GM10266 (cell line): ENCODE data around the gene GYS2.

Experiments
- DNase-seq: peaks from one replicate; pipeline ENCODE4 v3.0.0; 2012; ENCODE audit errors: extremely low spot score
- CTCF ChIP-seq: IDR thresholded peaks from 2 replicates; pipeline ENCODE4 v1.5.1; 2012; ENCODE audit warnings: mild to moderate bottlenecking, low read depth; ENCODE audit not compliant: control insufficient read depth, insufficient read depth; ENCODE audit errors: missing control alignments

GYS2 gene

DNA sequence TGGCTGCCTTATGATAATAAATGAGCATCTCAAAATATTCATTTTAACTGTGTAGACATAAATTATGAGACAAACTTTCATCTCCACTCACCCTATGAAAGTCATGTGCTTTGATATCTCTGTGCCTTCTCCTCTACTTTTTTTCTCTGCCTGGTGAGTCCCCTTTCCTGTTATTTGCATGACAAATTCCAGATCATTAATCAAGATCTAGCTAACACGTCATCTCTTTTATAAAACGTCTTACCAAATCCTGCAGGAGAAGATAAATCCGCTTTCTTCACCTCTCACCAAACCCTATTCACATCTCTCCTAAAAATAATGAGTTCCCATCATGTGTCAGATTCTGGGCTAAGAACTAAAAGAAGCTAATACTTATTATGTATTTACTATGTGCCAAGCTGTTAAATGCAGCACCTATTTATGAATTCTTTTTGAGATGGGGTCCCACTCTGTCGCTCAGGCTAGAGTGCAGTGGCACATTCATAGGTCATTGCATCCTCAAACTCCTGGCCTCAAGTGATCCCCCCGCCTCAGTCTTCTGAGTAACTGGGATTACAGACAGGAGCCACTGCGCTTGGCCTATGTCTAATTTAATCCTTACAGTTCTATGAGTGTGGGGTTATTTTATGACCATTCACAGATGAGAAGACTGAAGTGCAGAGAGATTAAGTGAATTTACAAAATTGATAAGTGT, 51.9 kb downstream of the GYS2 start:
- DNase-seq = no peak
- no peak for TF ChIP-seq CTCF

DNA sequence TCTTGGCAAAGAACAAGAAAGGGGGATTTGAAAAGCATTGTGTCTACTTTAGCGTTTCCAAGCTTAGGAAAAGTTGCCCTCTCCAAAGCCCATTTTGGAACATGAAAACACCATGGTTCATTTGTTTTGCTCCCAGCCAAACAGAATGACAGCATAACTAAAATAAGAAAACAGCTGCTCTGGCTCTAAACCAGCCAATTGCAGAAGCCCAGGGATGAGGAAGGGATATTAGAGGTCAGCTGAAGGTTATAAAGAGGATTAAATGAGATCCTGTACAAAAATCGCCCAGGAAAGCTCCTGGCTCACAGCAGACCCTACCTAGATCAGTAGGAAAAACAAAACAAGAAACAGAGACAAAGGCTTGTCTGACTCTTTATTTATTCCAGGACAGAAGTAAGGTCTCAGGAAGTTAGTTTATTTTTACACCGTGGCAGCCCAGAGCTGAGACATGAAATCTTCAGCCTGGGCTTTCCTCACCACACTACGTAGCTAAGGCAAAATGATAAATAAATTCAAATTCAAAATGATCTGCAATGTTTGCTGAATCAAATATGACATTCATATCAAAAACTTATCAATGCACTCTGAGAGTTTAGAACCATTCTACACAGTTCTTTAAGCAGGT, 52.7 kb downstream of the GYS2 start:
- DNase-seq = no peak
- TF ChIP-seq CTCF = no peak

DNA sequence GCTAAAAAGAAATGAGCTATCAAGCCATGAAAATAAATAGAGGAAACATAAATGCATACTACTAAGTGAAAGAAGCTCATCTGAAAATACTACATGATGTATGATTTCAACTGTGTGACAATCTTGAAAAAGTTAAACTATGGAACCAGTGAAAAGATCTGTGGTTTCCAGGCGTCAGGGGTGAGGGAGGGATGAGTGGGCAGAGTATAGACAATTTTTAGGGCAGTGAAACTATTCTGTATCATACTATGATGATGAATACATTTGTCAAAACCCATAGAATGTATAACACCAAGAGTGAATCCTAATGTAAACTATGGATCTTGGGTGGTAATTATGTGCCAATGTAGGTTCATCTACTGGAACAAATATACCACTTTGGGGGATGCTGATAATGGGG, 57.2 kb downstream of the GYS2 start:
- no peak for DNase-seq
- TF ChIP-seq CTCF = no peak

GRCh38 chr12:21546716-21547115, 57.9 kb downstream of the GYS2 start:
- no peak for TF ChIP-seq CTCF
- DNase-seq = no peak

GRCh38 chr12:21545557-21545956, 59.1 kb downstream of the GYS2 start:
- no peak for DNase-seq
- no peak for TF ChIP-seq CTCF

GRCh38 chr12:21543151-21543550, 61.5 kb downstream of the GYS2 start:
- no peak for TF ChIP-seq CTCF
- DNase-seq = no peak

DNA sequence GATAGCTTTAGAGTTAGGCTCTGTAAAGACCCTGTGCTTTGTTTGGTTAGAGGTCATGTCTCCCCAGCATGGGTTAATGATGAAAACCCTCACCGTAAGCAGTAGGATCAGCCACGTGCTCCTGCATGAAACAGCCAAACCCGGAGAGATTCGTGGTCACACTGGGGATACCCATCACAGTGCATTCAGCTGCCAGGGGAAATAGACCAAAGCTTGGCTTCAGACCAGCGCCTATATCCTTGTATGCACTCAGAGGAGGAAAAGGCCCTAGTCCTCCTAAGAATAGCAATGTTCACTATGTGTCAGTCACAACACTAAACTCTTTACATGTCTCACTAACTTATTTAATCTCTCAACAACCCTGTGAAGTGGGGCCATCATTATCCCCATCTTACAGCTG, 62.2 kb downstream of the GYS2 start:
- no peak for DNase-seq
- TF ChIP-seq CTCF = no peak
